Mammary epithelial cell (primary cell): ENCODE measurements around the gene TCAIM.

Experiments
- EZH2 ChIP-seq: IDR thresholded peaks from 2 replicates; pipeline ENCODE4 v1.6.1; 2012; ENCODE audit warnings: low read length, inconsistent platforms, borderline replicate concordance
- TF ChIP-seq, protein P1 (sequence below), 2 donors: IDR thresholded peaks in 1 of 2; conservative IDR thresholded peaks in 1 of 2; 2 replicates each; pipeline ENCODE4 v1.5.1; 2011 to 2012; ENCODE audit warnings: inconsistent platforms in 2 of 2, low read length in 2 of 2, mild to moderate bottlenecking in 2 of 2, control low read depth in 1 of 2, low read depth in 1 of 2; ENCODE audit not compliant: insufficient read depth in 1 of 2; ENCODE audit errors: extremely low read depth in 1 of 2

DNA sequence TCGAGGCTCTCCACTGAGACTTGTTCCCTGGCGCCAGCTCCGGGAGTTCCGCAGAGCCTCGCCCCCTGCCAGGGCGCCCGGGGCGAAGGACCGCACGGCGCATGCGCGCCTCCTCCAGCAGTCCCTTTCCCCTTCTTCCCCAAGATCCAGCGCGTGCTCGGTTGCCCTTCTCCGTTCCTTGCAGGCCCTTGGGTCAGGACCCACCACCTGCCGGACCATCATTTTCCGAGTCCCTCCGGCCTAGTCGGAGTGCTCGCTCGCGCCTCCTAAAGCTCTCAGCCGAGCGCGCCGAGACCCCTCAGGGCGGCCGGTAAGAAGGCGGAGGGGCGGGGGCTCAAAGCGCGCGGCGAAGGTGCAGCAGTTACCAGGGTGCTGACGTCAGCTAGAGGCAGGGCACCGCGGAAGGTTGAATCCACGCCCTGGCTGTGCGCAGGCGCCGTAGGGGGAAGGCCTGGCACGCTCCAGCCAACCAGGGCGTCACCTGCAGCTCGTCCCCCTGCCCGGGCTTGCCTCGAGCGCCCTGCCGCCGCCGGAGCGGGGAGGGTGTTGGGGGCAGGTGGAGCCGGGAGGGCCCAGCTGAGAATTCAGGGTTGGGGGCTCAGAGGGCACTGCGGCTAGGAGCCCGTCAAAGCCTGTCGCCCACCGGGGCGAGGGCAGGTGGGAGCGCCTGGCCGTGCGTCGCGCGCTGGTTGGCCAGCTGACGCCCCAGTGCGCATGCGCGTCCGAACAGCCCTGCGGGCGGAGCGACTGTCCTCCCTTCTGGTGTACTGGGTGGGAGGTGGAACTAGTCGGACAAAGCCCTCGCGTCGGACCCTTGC lies at the start of gene TCAIM:
- TF ChIP-seq, protein P1, sequence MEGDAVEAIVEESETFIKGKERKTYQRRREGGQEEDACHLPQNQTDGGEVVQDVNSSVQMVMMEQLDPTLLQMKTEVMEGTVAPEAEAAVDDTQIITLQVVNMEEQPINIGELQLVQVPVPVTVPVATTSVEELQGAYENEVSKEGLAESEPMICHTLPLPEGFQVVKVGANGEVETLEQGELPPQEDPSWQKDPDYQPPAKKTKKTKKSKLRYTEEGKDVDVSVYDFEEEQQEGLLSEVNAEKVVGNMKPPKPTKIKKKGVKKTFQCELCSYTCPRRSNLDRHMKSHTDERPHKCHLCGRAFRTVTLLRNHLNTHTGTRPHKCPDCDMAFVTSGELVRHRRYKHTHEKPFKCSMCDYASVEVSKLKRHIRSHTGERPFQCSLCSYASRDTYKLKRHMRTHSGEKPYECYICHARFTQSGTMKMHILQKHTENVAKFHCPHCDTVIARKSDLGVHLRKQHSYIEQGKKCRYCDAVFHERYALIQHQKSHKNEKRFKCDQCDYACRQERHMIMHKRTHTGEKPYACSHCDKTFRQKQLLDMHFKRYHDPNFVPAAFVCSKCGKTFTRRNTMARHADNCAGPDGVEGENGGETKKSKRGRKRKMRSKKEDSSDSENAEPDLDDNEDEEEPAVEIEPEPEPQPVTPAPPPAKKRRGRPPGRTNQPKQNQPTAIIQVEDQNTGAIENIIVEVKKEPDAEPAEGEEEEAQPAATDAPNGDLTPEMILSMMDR (conservative IDR thresholded peaks at IDR 0.05 in 1 of 2, IDR thresholded peaks at IDR 0.05 in 1 of 2; ENCODE audit: extremely low read depth in 1 of 2, insufficient read depth in 1 of 2, low read depth in 1 of 2, low read length in 2 of 2), result no peak
- no peak for TF ChIP-seq EZH2
